NB4 (cell line): Measurements from ENCODE around the gene BORCS6.

ENCODE experiments used
- DNase-seq: peaks from one replicate; pipeline ENCODE4 v3.0.0; 2010; ENCODE audit warnings: low read depth
- H3K4me3 ChIP-seq: one replicate; pipeline ENCODE4 v1.5.1; 2011; ENCODE audit warnings: mild to moderate bottlenecking, low read depth, low read length, moderate library complexity
- MYC ChIP-seq: IDR thresholded peaks from 2 replicates; pipeline ENCODE4 v1.6.1; 2011; ENCODE audit warnings: low read depth, low read length
- POLR2A ChIP-seq: IDR thresholded peaks from 2 replicates; pipeline ENCODE4 v1.6.1; 2011; ENCODE audit warnings: mild to moderate bottlenecking; ENCODE audit not compliant: insufficient read length; ENCODE audit errors: extremely low read depth
- TF ChIP-seq, protein P1 (sequence below): IDR thresholded peaks from one replicate; pipeline ENCODE4 v1.5.1; 2012; ENCODE audit warnings: low read depth, low read length
- TF ChIP-seq, protein P2 (sequence below): IDR thresholded peaks from 2 replicates; pipeline ENCODE4 v1.6.1; 2011; ENCODE audit warnings: low read depth, low read length

Gene BORCS6

DNA sequence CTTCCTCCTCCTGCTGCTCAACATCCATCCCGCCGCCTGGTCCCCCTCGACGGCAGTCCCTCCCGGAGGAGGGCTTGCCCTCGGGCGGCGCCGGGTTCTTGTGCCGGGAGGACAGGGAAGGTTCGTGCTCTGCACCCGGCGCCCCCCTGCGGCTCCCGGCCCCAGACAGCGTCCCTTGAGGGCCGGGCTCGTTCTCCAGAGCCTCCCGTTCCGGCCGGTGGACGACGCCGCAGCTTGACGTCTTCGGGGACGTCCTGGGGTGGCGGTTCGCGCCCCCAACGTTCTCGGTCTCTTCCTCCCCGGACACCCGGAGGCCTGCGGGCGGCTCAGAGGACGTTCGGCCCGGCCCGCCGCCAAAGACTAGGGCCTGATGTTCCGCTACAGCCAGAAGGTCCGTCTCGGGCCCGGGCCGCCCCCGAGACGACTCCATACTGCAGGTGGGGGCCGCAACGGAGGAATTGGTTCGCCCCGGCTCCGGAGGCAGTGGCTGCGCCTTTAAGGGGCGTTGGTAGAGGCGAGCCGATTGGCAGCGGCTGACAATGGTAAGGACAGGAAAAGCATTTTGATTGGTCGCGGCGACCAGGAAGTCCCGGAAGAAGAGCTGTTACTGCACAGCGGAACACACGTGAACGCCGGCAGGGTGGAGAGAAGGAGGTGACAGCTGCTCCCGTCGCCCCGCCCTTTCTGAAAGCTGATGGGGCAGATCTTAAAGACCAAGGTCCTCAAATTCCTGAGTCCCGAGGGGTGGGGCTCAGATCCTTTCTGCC is at the start of gene BORCS6:
Gene BORCS6, minus strand, starts transcription at position 470 of the 767 bp plus-strand sequence. Its CDS starts 40 bp downstream, at position 430.
- H3K4me3 ChIP-seq, result peak within 1 kb of the TSS; percentile 54
- DNase-seq, result peak; percentile 96
- TF ChIP-seq MYC, result 0 out of 2 replicates have a peak, but pooled peaks have one; percentile 43
- TF ChIP-seq, protein P1, sequence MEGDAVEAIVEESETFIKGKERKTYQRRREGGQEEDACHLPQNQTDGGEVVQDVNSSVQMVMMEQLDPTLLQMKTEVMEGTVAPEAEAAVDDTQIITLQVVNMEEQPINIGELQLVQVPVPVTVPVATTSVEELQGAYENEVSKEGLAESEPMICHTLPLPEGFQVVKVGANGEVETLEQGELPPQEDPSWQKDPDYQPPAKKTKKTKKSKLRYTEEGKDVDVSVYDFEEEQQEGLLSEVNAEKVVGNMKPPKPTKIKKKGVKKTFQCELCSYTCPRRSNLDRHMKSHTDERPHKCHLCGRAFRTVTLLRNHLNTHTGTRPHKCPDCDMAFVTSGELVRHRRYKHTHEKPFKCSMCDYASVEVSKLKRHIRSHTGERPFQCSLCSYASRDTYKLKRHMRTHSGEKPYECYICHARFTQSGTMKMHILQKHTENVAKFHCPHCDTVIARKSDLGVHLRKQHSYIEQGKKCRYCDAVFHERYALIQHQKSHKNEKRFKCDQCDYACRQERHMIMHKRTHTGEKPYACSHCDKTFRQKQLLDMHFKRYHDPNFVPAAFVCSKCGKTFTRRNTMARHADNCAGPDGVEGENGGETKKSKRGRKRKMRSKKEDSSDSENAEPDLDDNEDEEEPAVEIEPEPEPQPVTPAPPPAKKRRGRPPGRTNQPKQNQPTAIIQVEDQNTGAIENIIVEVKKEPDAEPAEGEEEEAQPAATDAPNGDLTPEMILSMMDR, result no peak
- TF ChIP-seq, protein P2, sequence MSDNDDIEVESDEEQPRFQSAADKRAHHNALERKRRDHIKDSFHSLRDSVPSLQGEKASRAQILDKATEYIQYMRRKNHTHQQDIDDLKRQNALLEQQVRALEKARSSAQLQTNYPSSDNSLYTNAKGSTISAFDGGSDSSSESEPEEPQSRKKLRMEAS, result peak; percentile 82
- TF ChIP-seq POLR2A, result no peak

DNA sequence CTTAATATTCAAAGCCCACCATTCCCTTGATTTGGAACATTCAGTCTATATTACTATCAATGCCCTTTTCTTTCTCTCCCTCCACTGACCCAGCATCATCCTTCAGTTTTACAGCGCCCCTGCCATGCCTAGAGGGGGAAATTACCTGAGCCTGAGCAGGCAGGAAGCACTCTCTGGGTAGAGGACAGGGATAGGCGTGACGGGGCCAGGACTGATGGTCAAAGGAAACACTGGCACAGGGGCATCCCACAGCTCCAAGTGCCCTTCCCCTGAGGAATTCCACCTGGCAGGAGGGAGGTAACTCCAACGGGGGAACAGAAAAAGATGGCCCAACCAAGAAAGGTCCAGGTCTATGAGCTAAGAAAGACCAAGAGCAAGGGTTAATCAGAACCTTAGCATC is 47.9 kb upstream of the BORCS6 start:
- H3K4me3 ChIP-seq, result no peak overlapping the region
- no peak for DNase-seq
- TF ChIP-seq, protein P2, result no peak
- no peak for TF ChIP-seq MYC
- TF ChIP-seq, protein P1, result no peak
- no peak for TF ChIP-seq POLR2A

DNA sequence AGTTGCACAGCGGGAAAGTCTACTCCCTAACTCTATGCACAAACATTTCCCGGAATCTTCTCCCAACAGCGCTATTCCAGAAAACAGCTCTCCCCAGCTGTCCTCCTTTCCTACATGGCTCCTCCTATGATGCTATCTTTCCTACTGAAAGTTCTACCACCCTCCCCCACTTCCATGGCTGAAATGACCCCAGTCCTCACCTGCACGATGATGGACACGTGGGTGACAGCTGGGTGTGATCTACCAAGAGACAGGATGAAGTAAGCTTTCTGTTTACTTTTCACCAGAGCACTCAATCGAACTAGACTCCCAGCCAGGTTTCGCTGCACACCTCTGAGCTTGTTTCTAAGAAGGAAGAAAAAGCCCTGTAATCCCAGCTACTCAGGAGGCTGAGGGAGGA is 47.2 kb upstream of the BORCS6 start:
- TF ChIP-seq MYC (no peak), POLR2A (no peak)
- TF ChIP-seq, protein P2, result no peak
- TF ChIP-seq, protein P1, result no peak
- H3K4me3 ChIP-seq, result no peak overlapping the region
- no peak for DNase-seq

DNA sequence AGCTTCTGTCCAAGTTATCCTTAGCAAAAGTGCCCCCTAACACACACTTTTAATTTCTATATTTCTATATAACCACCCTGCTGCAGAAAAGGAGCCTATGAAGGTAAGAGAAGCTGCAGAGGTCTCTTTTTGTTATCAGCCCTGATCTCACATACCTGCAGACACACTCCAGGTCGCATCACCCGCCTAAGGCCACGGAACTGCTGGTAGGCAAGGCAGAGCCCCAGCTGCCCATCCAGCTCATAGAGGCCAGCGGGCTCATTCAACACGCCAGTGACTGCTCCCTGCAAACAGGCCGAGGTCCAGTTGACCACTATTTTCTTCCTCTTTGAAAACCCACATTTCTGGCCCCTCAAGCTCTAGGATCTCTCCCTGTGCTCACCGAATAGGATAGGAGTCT is 45.7 kb upstream of the BORCS6 start:
- H3K4me3 ChIP-seq, result no peak overlapping the region
- no peak for DNase-seq
- TF ChIP-seq, protein P1, result no peak
- TF ChIP-seq, protein P2, result no peak
- TF ChIP-seq MYC, result no peak

DNA sequence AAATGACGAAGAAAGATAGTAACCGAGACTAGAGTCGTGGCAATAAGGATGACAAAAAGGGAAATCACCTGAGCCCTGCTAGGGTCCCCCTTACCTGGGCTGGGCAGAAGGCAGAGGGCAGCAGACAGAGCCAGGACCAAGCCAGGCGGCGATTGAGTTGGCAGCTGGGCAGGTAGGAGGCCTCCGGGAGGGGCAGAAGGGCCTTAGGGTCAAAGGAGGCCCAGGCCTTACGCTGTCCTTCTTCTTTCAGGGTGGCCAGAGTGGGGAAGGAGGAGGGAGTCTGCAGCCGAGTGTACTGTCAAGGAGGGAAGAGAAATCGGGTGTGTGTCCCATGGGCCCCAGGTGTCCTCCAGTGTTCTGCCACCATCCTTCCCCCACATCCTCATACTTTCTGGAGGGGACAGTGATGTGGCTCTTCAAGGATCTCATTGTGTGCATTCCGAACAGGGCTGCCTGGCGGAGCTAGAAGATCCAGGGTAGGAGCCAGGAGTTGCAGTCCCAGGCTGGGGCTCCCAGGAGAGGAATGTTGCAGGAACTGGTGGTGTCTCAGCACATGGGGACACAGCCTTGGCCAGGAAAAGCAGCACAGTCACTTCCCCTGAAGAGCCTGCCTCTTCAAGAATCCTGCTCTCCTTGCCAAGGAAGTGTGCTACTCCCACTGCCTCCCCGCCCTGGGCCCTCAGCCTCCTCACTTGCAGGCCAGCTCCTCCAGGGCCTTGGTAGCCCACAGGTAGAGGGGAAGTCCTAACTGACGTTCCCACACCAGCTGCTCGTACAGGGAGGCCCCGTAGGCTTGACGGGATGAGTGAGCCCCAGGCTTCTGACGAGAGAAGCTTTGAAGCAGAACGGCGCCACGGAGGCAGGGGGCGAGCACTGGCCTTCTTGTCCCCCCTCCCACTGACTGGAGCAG is 44.6 kb upstream of the BORCS6 start:
- TF ChIP-seq POLR2A (no peak), MYC (no peak)
- TF ChIP-seq, protein P1, result no peak
- TF ChIP-seq, protein P2, result no peak

More for the DNA sequence above, 44.6 kb upstream of the BORCS6 start:
- no peak overlapping the region for H3K4me3 ChIP-seq
- DNase-seq, result no peak
